Fibroblast of gingiva (primary cell): ENCODE results near the gene PLCD1.
"Not testable (repeated sequence)": the region's sequence is repeated elsewhere in the genome, so short reads cannot be mapped to it uniquely, and the experiment has no call there.

Source experiments
- DNase-seq: peaks from one replicate; pipeline ENCODE4 v3.0.0-alpha.2; 2011; ENCODE audit warnings: low read depth

PLCD1 gene

GRCh38 chr3:38036906-38037305 lies 7.5 kb upstream of the PLCD1 start:
- no peak for DNase-seq

GRCh38 chr3:38036286-38036685 lies 6.8 kb upstream of the PLCD1 start:
- no peak for DNase-seq

GRCh38 chr3:38034335-38034734 lies 4.9 kb upstream of the PLCD1 start:
- DNase-seq = not testable (repeated sequence)

GRCh38 chr3:38033586-38033985 lies 4.1 kb upstream of the PLCD1 start:
- not testable (repeated sequence) for DNase-seq

- DNase-seq = no peak
Observed at GRCh38 chr3:38032328-38032865, 3.0 kb upstream of the PLCD1 start.

GRCh38 chr3:38031022-38031994 lies 1.9 kb upstream of the PLCD1 start:
- DNase-seq = peak; percentile 71

- no peak for DNase-seq
Observed at GRCh38 chr3:38030126-38031021, 932 bp upstream of the PLCD1 start.

- no peak for DNase-seq
Observed at GRCh38 chr3:38028621-38029361, 651 bp downstream of the PLCD1 start.

- no peak for DNase-seq
Observed at GRCh38 chr3:38027466-38028465, 1.7 kb downstream of the PLCD1 start.

GRCh38 chr3:38026856-38027255 lies 2.6 kb downstream of the PLCD1 start:
- no peak for DNase-seq

- DNase-seq = no peak
Observed at GRCh38 chr3:38022896-38023709, 6.3 kb downstream of the PLCD1 start.

- no peak for DNase-seq
Observed at GRCh38 chr3:38022301-38022700, 7.1 kb downstream of the PLCD1 start.

- no peak for DNase-seq
Observed at GRCh38 chr3:38021196-38021595, 8.2 kb downstream of the PLCD1 start.

- no peak for DNase-seq
Observed at GRCh38 chr3:38020342-38020726, 9.1 kb downstream of the PLCD1 start.

GRCh38 chr3:38019658-38020341 lies 9.6 kb downstream of the PLCD1 start:
- DNase-seq = no peak

- DNase-seq = no peak
Observed at GRCh38 chr3:38018296-38019266, 10.9 kb downstream of the PLCD1 start.

- DNase-seq = no peak
Observed at GRCh38 chr3:38017445-38018295, 11.8 kb downstream of the PLCD1 start.
